ENCODE data around the gene MAGI1.

The MAGI1 gene

GRCh38 chr3:65500398-65501306 lies 538.1 kb downstream of the MAGI1 start:
- DNase-seq = no peak

- no peak for DNase-seq
Observed at GRCh38 chr3:65497846-65498245, 540.9 kb downstream of the MAGI1 start.

- DNase-seq = no peak
Observed at GRCh38 chr3:65497236-65497635, 541.5 kb downstream of the MAGI1 start.

GRCh38 chr3:65493938-65494337 lies 544.8 kb downstream of the MAGI1 start:
- DNase-seq = no peak

GRCh38 chr3:65493371-65493882 lies 545.3 kb downstream of the MAGI1 start:
- no peak for DNase-seq

- DNase-seq = no peak
Observed at GRCh38 chr3:65492249-65492648, 546.5 kb downstream of the MAGI1 start.

- DNase-seq = no peak
Observed at GRCh38 chr3:65490114-65490513, 548.6 kb downstream of the MAGI1 start.

- no peak for DNase-seq
Observed at GRCh38 chr3:65489253-65489652, 549.5 kb downstream of the MAGI1 start.

GRCh38 chr3:65485826-65486469 lies 552.8 kb downstream of the MAGI1 start:
- DNase-seq = no peak

- DNase-seq = no peak
Observed at GRCh38 chr3:65484964-65485363, 553.8 kb downstream of the MAGI1 start.

GRCh38 chr3:65483480-65483879 lies 555.2 kb downstream of the MAGI1 start:
- no peak for DNase-seq

GRCh38 chr3:65483011-65483410 lies 555.7 kb downstream of the MAGI1 start:
- DNase-seq = no peak

GRCh38 chr3:65481085-65481484 lies 557.6 kb downstream of the MAGI1 start:
- DNase-seq = no peak

- no peak for DNase-seq
Observed at GRCh38 chr3:65479990-65480389, 558.7 kb downstream of the MAGI1 start.

GRCh38 chr3:65478551-65479500 lies 559.9 kb downstream of the MAGI1 start:
- no peak for DNase-seq

GRCh38 chr3:65473736-65474135 lies 565.0 kb downstream of the MAGI1 start:
- DNase-seq = no peak

- DNase-seq = no peak
Observed at GRCh38 chr3:65472501-65472900, 566.2 kb downstream of the MAGI1 start.

GRCh38 chr3:65466300-65466988 lies 572.3 kb downstream of the MAGI1 start:
- no peak for DNase-seq

- DNase-seq = no peak
Observed at GRCh38 chr3:65449841-65450428, 588.8 kb downstream of the MAGI1 start.

GRCh38 chr3:65448120-65448519 lies 590.6 kb downstream of the MAGI1 start:
- no peak for DNase-seq

- no peak for DNase-seq
Observed at GRCh38 chr3:65445573-65446169, 593.0 kb downstream of the MAGI1 start.

- no peak for DNase-seq
Observed at GRCh38 chr3:65444447-65444815, 594.3 kb downstream of the MAGI1 start.

Data from activated gamma-delta T cell treated with Interleukin-2 at 50 U/mL for 16 hours (primary cell).